Activated gamma-delta T cell treated with anti-CD3 and anti-CD28 coated beads, Interleukin-2, amount 50 U/mL, for 16 hours (primary cell): ENCODE measurements around the gene GPR132.
"Not testable (repeated sequence)": the region's sequence is repeated elsewhere in the genome, so short reads cannot be mapped to it uniquely, and the experiment has no call there.

Experiments used
- DNase-seq: peaks from one replicate; pipeline ENCODE4 v3.0.0-alpha.2; 2020; ENCODE audit warnings: low read depth

Gene GPR132

GRCh38 chr14:105075379-105076295, 10.4 kb upstream of the GPR132 start:
- no peak for DNase-seq

- DNase-seq = no peak
Observed at GRCh38 chr14:105074601-105075053, 9.4 kb upstream of the GPR132 start.

- DNase-seq = no peak
Observed at GRCh38 chr14:105073720-105074600, 8.7 kb upstream of the GPR132 start.

- no peak for DNase-seq
Observed at GRCh38 chr14:105072892-105073719, 7.9 kb upstream of the GPR132 start.

GRCh38 chr14:105072381-105072861, 7.2 kb upstream of the GPR132 start:
- no peak for DNase-seq

GRCh38 chr14:105071942-105072341, 6.7 kb upstream of the GPR132 start:
- no peak for DNase-seq

GRCh38 chr14:105071326-105071725, 6.1 kb upstream of the GPR132 start:
- DNase-seq = no peak

- no peak for DNase-seq
Observed at GRCh38 chr14:105070760-105071137, 5.5 kb upstream of the GPR132 start.

- DNase-seq = no peak
Observed at GRCh38 chr14:105069871-105070759, 4.9 kb upstream of the GPR132 start.

- DNase-seq = no peak
Observed at GRCh38 chr14:105069522-105069870, 4.3 kb upstream of the GPR132 start.

GRCh38 chr14:105068818-105069217, 3.6 kb upstream of the GPR132 start:
- no peak for DNase-seq

GRCh38 chr14:105067969-105068301, 2.7 kb upstream of the GPR132 start:
- no peak for DNase-seq

GRCh38 chr14:105067140-105067968, 2.1 kb upstream of the GPR132 start:
- DNase-seq = no peak

GRCh38 chr14:105066240-105067071, 1.2 kb upstream of the GPR132 start:
- DNase-seq = no peak

GRCh38 chr14:105064721-105065143, 498 bp downstream of the GPR132 start:
- DNase-seq = no peak

GRCh38 chr14:105064001-105064400, 1.2 kb downstream of the GPR132 start:
- no peak for DNase-seq

GRCh38 chr14:105063506-105063905, 1.7 kb downstream of the GPR132 start:
- not testable (repeated sequence) for DNase-seq

GRCh38 chr14:105063056-105063455, 2.2 kb downstream of the GPR132 start:
- no peak for DNase-seq

- no peak for DNase-seq
Observed at GRCh38 chr14:105062048-105062433, 3.2 kb downstream of the GPR132 start.
